Measurements from ENCODE around the gene GOLGA6D. TPM values are rescaled to one million over a fixed set of nuclear protein-coding genes. Genes with fewer than 3 reads are reported as not detected.

Gene GOLGA6D
- total and polyA plus RNA-seq, 2 donors (not counting 3 experiments of a cell fraction or from before 2014, with no cell fraction given), result not detected

DNA sequence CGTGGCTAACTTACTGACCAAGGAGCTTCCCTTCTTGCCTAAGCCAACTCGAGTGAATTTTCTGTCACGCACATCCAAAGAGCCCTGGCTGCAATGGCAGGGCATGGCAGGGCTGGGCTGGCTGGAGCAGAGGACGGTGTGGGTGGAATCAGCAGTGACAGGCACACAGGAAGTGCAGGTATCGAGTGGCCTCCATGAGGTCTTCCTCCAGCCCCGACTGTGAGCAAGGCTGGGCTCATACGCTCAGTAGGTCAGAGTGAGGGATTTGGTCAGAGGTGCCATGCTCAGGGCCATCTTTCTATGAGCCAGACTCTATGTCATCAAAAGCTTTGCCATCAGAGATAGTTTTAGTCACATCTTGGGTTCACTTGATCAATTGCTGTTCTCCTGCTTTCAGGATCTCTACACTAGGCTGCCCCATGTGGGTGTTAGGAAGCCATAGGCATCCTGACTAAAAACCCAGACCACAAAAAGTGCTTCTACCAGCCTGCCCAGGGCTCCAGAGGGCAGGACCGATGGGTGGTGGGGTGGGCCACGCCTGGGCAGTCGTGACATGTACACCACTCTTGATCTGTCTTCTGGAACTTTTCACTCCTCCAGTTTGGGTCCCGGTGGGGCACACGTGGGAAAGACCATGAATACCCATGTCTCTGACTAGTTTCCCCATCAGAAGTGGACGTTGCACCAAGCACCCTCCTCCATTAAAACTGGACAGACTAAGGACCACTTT lies 30.6 kb downstream of the GOLGA6D start:
- BruUV-seq (replicated peaks), result no TSS peak
- CTCF ChIA-PET, result no interaction called here

More for the DNA sequence above, 30.6 kb downstream of the GOLGA6D start:
- Histone ChIP-seq H3K27me3 (ENCODE audit: control insufficient read depth in 2 of 2, insufficient read depth in 2 of 2, low read length in 2 of 2) (peaks cover 12 to 15% of the 10 kb centered on the region in 2 experiments), H3K27ac (ENCODE audit: insufficient read depth, low read depth, low read length) (no peak overlapping the region), H4K20me1 (replicated peaks; ENCODE audit: control insufficient read depth, extremely low read depth, insufficient read depth, low read length) (no peaks in the 10 kb centered on the region), H3K4me3 (replicated peaks in 1 of 3; ENCODE audit: insufficient read depth in 1 of 3, low read depth in 1 of 3, low read length in 3 of 3) (no peak overlapping the region), H3K9me3 (replicated peaks; ENCODE audit: control insufficient read depth, insufficient read depth, low read length) (no peaks in the 10 kb centered on the region), H3K4me1 (ENCODE audit: control insufficient read depth, extremely low read depth, insufficient read depth, low read length) (no peaks in the 10 kb centered on the region), H3K9me1 (replicated peaks; ENCODE audit: control insufficient read depth, extremely low read depth, insufficient read depth, low read length) (no peaks in the 10 kb centered on the region), H3K9ac (replicated peaks; ENCODE audit: extremely low read depth, insufficient read depth, low read length) (no peak overlapping the region), H3K79me2 (ENCODE audit: control insufficient read depth, insufficient read depth, low read length) (no peaks in the 10 kb centered on the region), H3K4me2 (ENCODE audit: insufficient read depth, low read length) (no peak overlapping the region), H3K36me3 (ENCODE audit: control insufficient read depth in 2 of 2, extremely low read depth in 1 of 2, insufficient read depth in 2 of 2, low read length in 2 of 2) (no peaks in the 10 kb centered on the region), H2AFZ (ENCODE audit: low read depth, low read length) (no peak overlapping the region)
- dilution Hi-C loops (cut with MboI; ENCODE audit: extremely low pct_ligation_motif_present, low sequenced_read_pairs) (no loop called here), intact Hi-C loops (cut with micrococcal nuclease) (no loop called here)
- TF ChIP-seq FOS (IDR thresholded peaks at IDR 0.05; ENCODE audit: borderline replicate concordance, insufficient read depth, low read length) (no peak), EZH2 (IDR thresholded peaks at IDR 0.05; ENCODE audit: borderline replicate concordance, low read depth, low read length, severe bottlenecking) (no peak), CTCF (IDR thresholded peaks at IDR 0.05; ENCODE audit: extremely low read depth in 1 of 2, insufficient read depth in 1 of 2, low read depth in 1 of 2, low read length in 2 of 2) (no peak)
- DNase-seq (ENCODE audit: low read depth, low spot score) (no peak), FAIRE-seq (no peak)
- POLR2A ChIA-PET, result no interaction called here

All from endothelial cell of umbilical vein (primary cell).